ENCODE measurements around the gene CCRL2.
"Not testable (repeated sequence)": the region's sequence is repeated elsewhere in the genome, so short reads cannot be mapped to it uniquely, and the experiment has no call there.

Gene CCRL2

GRCh38 chr3:46399098-46399497 is 8.0 kb upstream of the CCRL2 start:
- Histone ChIP-seq H3K4me3 (replicated peaks; ENCODE audit: low read depth, low read length) (no peak overlapping the region), H3K27me3 (replicated peaks; ENCODE audit: control insufficient read depth, insufficient read depth, low read length) (no peaks in the 10 kb centered on the region; the same call in 1 of the 2 replicates), H3K36me3 (ENCODE audit: control insufficient read depth, insufficient read depth, low read length) (no peaks in the 10 kb centered on the region)
- TF ChIP-seq, protein P1, sequence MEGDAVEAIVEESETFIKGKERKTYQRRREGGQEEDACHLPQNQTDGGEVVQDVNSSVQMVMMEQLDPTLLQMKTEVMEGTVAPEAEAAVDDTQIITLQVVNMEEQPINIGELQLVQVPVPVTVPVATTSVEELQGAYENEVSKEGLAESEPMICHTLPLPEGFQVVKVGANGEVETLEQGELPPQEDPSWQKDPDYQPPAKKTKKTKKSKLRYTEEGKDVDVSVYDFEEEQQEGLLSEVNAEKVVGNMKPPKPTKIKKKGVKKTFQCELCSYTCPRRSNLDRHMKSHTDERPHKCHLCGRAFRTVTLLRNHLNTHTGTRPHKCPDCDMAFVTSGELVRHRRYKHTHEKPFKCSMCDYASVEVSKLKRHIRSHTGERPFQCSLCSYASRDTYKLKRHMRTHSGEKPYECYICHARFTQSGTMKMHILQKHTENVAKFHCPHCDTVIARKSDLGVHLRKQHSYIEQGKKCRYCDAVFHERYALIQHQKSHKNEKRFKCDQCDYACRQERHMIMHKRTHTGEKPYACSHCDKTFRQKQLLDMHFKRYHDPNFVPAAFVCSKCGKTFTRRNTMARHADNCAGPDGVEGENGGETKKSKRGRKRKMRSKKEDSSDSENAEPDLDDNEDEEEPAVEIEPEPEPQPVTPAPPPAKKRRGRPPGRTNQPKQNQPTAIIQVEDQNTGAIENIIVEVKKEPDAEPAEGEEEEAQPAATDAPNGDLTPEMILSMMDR (IDR thresholded peaks at IDR 0.05; ENCODE audit: insufficient read depth, low read length, poor library complexity, severe bottlenecking): no peak
- no peak for DNase-seq (ENCODE audit: extremely low read depth, insufficient read length)

DNA sequence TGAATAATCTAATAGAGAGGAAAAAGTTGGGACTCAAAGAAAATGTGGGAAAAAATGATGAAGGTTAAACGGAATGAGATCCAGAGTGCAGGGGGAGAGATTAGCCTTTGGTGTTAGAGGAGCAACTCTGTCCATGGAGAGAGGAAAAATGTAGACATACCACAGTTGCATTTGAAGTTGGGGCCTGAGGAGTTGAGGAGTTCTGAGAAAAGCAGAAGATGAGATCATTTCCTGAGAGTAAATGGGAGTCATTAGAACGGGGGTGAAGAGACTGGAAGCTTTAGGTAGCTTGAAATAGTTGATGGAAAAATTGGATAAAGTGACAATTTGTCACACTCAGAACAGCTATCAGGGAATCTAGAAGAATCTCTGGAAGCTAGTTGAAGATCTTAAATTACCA is 7.5 kb upstream of the CCRL2 start:
- H3K36me3 ChIP-seq (ENCODE audit: control insufficient read depth, insufficient read depth, low read length): no peaks in the 10 kb centered on the region
- no peaks in the 10 kb centered on the region; the same call in 1 of the 2 replicates for H3K27me3 ChIP-seq (replicated peaks; ENCODE audit: control insufficient read depth, insufficient read depth, low read length)
- DNase-seq (ENCODE audit: extremely low read depth, insufficient read length): no peak
- TF ChIP-seq, protein P1 (IDR thresholded peaks at IDR 0.05; ENCODE audit: insufficient read depth, low read length, poor library complexity, severe bottlenecking): no peak
- H3K4me3 ChIP-seq (replicated peaks; ENCODE audit: low read depth, low read length): no peak overlapping the region

- Histone ChIP-seq H3K4me3 (replicated peaks; ENCODE audit: low read depth, low read length) (no peak overlapping the region), H3K27me3 (replicated peaks; ENCODE audit: control insufficient read depth, insufficient read depth, low read length) (no peaks in the 10 kb centered on the region; the same call in 1 of the 2 replicates), H3K36me3 (ENCODE audit: control insufficient read depth, insufficient read depth, low read length) (no peaks in the 10 kb centered on the region)
- no peak for DNase-seq (ENCODE audit: extremely low read depth, insufficient read length)
- TF ChIP-seq, protein P1 (IDR thresholded peaks at IDR 0.05; ENCODE audit: insufficient read depth, low read length, poor library complexity, severe bottlenecking): no peak
These were observed 6.9 kb upstream of the CCRL2 start for GRCh38 chr3:46400000-46400734.

DNA sequence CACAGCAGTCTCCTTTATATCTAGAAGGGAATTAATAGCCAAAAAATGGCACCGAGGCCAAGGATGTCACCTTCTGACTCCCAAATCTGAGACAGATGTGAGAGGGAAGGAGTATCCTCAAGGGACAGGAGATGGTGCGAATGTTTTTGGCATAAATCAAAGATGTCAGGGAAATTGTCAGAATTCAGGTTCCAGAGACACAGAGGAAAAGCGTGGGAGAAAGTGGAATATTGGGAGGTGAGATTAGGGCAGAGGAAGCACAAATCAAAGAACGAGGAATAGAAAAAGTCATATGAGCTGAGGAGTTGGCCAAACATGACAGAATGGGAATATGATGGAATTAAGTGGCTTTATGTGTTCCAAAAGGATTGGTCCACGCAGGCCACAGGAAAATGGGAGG is 6.2 kb upstream of the CCRL2 start:
- TF ChIP-seq, protein P1 (IDR thresholded peaks at IDR 0.05; ENCODE audit: insufficient read depth, low read length, poor library complexity, severe bottlenecking): no peak
- Histone ChIP-seq H3K27me3 (replicated peaks; ENCODE audit: control insufficient read depth, insufficient read depth, low read length) (no peaks in the 10 kb centered on the region), H3K36me3 (ENCODE audit: control insufficient read depth, insufficient read depth, low read length) (no peaks in the 10 kb centered on the region), H3K4me3 (replicated peaks; ENCODE audit: low read depth, low read length) (no peak overlapping the region)
- DNase-seq (ENCODE audit: extremely low read depth, insufficient read length): no peak

GRCh38 chr3:46401579-46401978 is 5.5 kb upstream of the CCRL2 start:
- no peaks in the 10 kb centered on the region for H3K36me3 ChIP-seq (ENCODE audit: control insufficient read depth, insufficient read depth, low read length)
- H3K4me3 ChIP-seq (replicated peaks; ENCODE audit: low read depth, low read length): no peak overlapping the region
- TF ChIP-seq, protein P1 (IDR thresholded peaks at IDR 0.05; ENCODE audit: insufficient read depth, low read length, poor library complexity, severe bottlenecking): no peak
- DNase-seq (ENCODE audit: extremely low read depth, insufficient read length): no peak
- no peaks in the 10 kb centered on the region for H3K27me3 ChIP-seq (replicated peaks; ENCODE audit: control insufficient read depth, insufficient read depth, low read length)

GRCh38 chr3:46402902-46403301 is 4.2 kb upstream of the CCRL2 start:
- not testable (repeated sequence) for H3K27me3 ChIP-seq (replicated peaks; ENCODE audit: control insufficient read depth, insufficient read depth, low read length); DNase-seq (ENCODE audit: extremely low read depth, insufficient read length); H3K36me3 ChIP-seq (ENCODE audit: control insufficient read depth, insufficient read depth, low read length); H3K4me3 ChIP-seq (replicated peaks; ENCODE audit: low read depth, low read length)
